H9 (cell line): ENCODE results near the gene ITPR2. TPM values are rescaled to one million over a fixed set of nuclear protein-coding genes. Genes with fewer than 3 reads are reported as not detected.

Experiments
- DNase-seq: peaks from one replicate; pipeline ENCODE4 v3.0.0-alpha.2; 2017
- H2AFZ ChIP-seq: one replicate; pipeline ENCODE4 v1.6.1; 2013; ENCODE audit warnings: mild to moderate bottlenecking, low read length, control low read depth, moderate library complexity
- H2AK5ac ChIP-seq: 2 replicates; pipeline ENCODE4 v1.6.1; 2013; ENCODE audit warnings: low read length, control low read depth, mixed read lengths; ENCODE audit not compliant: insufficient read length
- H2BK120ac ChIP-seq: one replicate; pipeline ENCODE4 v1.6.1; 2013; ENCODE audit warnings: low read depth, mild to moderate bottlenecking, low read length, control low read depth, inconsistent platforms; ENCODE audit not compliant: poor library complexity, severe bottlenecking
- H2BK12ac ChIP-seq: 2 replicates; pipeline ENCODE4 v1.6.1; 2013; ENCODE audit warnings: low read length, control low read depth, mixed read lengths, low read depth; ENCODE audit not compliant: insufficient read length
- H2BK15ac ChIP-seq: 2 replicates; pipeline ENCODE4 v1.6.1; 2013; ENCODE audit warnings: low read depth, low read length, control low read depth
- H2BK20ac ChIP-seq: one replicate; pipeline ENCODE4 v1.6.1; 2013; ENCODE audit warnings: low read depth, mild to moderate bottlenecking, low read length, control low read depth, inconsistent platforms; ENCODE audit not compliant: poor library complexity, severe bottlenecking
- H2BK5ac ChIP-seq: 2 replicates; pipeline ENCODE4 v1.6.1; 2013; ENCODE audit warnings: low read length, control low read depth, mixed read lengths; ENCODE audit not compliant: insufficient read length
- H3K14ac ChIP-seq: 2 replicates; pipeline ENCODE4 v1.6.1; 2013; ENCODE audit warnings: low read length, control low read depth; ENCODE audit not compliant: insufficient read depth
- H3K18ac ChIP-seq: 2 replicates; pipeline ENCODE4 v1.6.1; 2013; ENCODE audit warnings: low read depth, mild to moderate bottlenecking, mixed read lengths, low read length, control low read depth; ENCODE audit not compliant: insufficient read length
- H3K23ac ChIP-seq: 2 replicates; pipeline ENCODE4 v1.6.1; 2013; ENCODE audit warnings: low read length, control low read depth, mixed read lengths, low read depth; ENCODE audit not compliant: insufficient read length
- H3K23me2 ChIP-seq: 2 replicates; pipeline ENCODE4 v1.6.1; 2013; ENCODE audit warnings: low read depth, mild to moderate bottlenecking, mixed read lengths, low read length, control low read depth; ENCODE audit not compliant: insufficient read length, poor library complexity, severe bottlenecking
- H3K27ac ChIP-seq: 2 replicates; pipeline ENCODE4 v1.5.1; 2013; ENCODE audit warnings: low read length, control low read depth, mixed read lengths, low read depth; ENCODE audit not compliant: insufficient read length
- H3K27me3 ChIP-seq: 2 replicates; pipeline ENCODE4 v1.6.1; 2013; ENCODE audit warnings: low read length, control low read depth, inconsistent platforms; ENCODE audit not compliant: insufficient read depth
- H3K4ac ChIP-seq: 2 replicates; pipeline ENCODE4 v1.6.1; 2013; ENCODE audit warnings: low read depth, mild to moderate bottlenecking, control low read depth, inconsistent platforms, low read length, moderate library complexity
- H3K4me1 ChIP-seq: 2 replicates; pipeline ENCODE4 v1.6.1; 2013; ENCODE audit warnings: low read length, control low read depth, inconsistent platforms; ENCODE audit not compliant: insufficient read depth
- H3K4me2 ChIP-seq: 2 replicates; pipeline ENCODE4 v1.6.1; 2013; ENCODE audit warnings: low read length, control low read depth, mixed read lengths; ENCODE audit not compliant: insufficient read length, insufficient read depth
- H3K56ac ChIP-seq: 2 replicates; pipeline ENCODE4 v1.6.1; 2013; ENCODE audit warnings: low read depth, mild to moderate bottlenecking, mixed read lengths, low read length, control low read depth; ENCODE audit not compliant: insufficient read length
- H3K79me1 ChIP-seq: 2 replicates; pipeline ENCODE4 v1.6.1; 2013; ENCODE audit warnings: low read depth, mild to moderate bottlenecking, moderate library complexity, low read length, control low read depth, inconsistent platforms; ENCODE audit not compliant: insufficient read depth, poor library complexity, severe bottlenecking
- H3K79me2 ChIP-seq: 2 replicates; pipeline ENCODE4 v1.6.1; 2013; ENCODE audit warnings: low read length, control low read depth, inconsistent platforms; ENCODE audit not compliant: insufficient read depth
- H3K9ac ChIP-seq: 2 replicates; pipeline ENCODE4 v1.6.1; 2013; ENCODE audit warnings: low read length, control low read depth, mixed read lengths; ENCODE audit not compliant: insufficient read length; ENCODE audit errors: extremely low read depth
- H3K9me3 ChIP-seq: one replicate; pipeline ENCODE4 v1.6.1; 2013; ENCODE audit warnings: low read depth, low read length, inconsistent platforms; ENCODE audit not compliant: control insufficient read depth
- H3T11ph ChIP-seq: one replicate; pipeline ENCODE4 v1.6.1; 2013; ENCODE audit warnings: mild to moderate bottlenecking, low read length, control low read depth, inconsistent platforms
- H4K20me1 ChIP-seq: one replicate; pipeline ENCODE4 v1.6.1; 2013; ENCODE audit not compliant: control insufficient read depth, insufficient read length, insufficient read depth
- H4K5ac ChIP-seq: 2 replicates; pipeline ENCODE4 v1.6.1; 2013; ENCODE audit warnings: low read depth, mild to moderate bottlenecking, mixed read lengths, low read length, control low read depth; ENCODE audit not compliant: insufficient read length
- H4K8ac ChIP-seq: replicated peaks from 2 replicates; pipeline ENCODE4 v1.6.1; 2013; ENCODE audit warnings: low read length, control low read depth, mixed read lengths, low read depth; ENCODE audit not compliant: insufficient read length
- H4K91ac ChIP-seq: 2 replicates; pipeline ENCODE4 v1.6.1; 2013; ENCODE audit warnings: low read depth, mild to moderate bottlenecking, moderate library complexity, mixed read lengths, low read length, control low read depth; ENCODE audit not compliant: insufficient read length
- H3K27ac Mint-ChIP-seq, 3 experiments: 2 replicates in 2 of 3; 3 replicates in 1 of 3; pipeline ENCODE4 v1.8.0; 2020 to 2021; ENCODE audit warnings: mixed read lengths in 3 of 3, mild to moderate bottlenecking in 1 of 3, moderate library complexity in 1 of 3
- H3K27me3 Mint-ChIP-seq: 2 replicates; pipeline ENCODE4 v1.8.0; 2021; ENCODE audit warnings: low read depth, mild to moderate bottlenecking, moderate library complexity, mixed read lengths
- H3K36me3 Mint-ChIP-seq, 3 experiments: 2 replicates in 2 of 3; 3 replicates in 1 of 3; pipeline ENCODE4 v1.8.0; 2020 to 2021; ENCODE audit warnings: low read depth in 3 of 3, mixed read lengths in 3 of 3; ENCODE audit not compliant: insufficient read depth in 1 of 3
- H3K4me1 Mint-ChIP-seq, 2 experiments: 2 replicates each; pipeline ENCODE4 v1.8.0; 2020; ENCODE audit warnings: mixed read lengths in 2 of 2
- H3K4me3 Mint-ChIP-seq, 2 experiments: 2 replicates in 1 of 2; 3 replicates in 1 of 2; pipeline ENCODE4 v1.8.0; 2020 to 2021; ENCODE audit warnings: mild to moderate bottlenecking in 2 of 2, mixed read lengths in 2 of 2, moderate library complexity in 1 of 2
- H3K9me3 Mint-ChIP-seq, 2 experiments: 2 replicates in 1 of 2; 3 replicates in 1 of 2; pipeline ENCODE4 v1.8.0; 2020; ENCODE audit warnings: mild to moderate bottlenecking in 2 of 2, mixed read lengths in 2 of 2, moderate library complexity in 1 of 2
- CTCF ChIP-seq: fragments of 200-600 bp; sonication (generic); conservative IDR thresholded peaks from 3 replicates; pipeline ENCODE4 v1.8.0; 2021; ENCODE audit warnings: antibody characterized with exemption, mild to moderate bottlenecking
- WGBS: extraction: QIAGEN DNeasy Blood & Tissue Kit; methylation state at CpG from one replicate; pipeline ENCODE4 v1.1.7; 2013; ENCODE audit warnings: missing lambda C conversion rate, low lambda C conversion rate, mixed read lengths; ENCODE audit not compliant: insufficient read length; ENCODE audit errors: extremely low coverage; 5-methylcytosine and 5-hydroxymethylcytosine counted together
- total RNA-seq: library from RNA; stranded (reverse); gene quantifications from 2 replicates; pipeline ENCODE4 v1.2.1, GENCODE V29; 2021

The ITPR2 gene
- total RNA-seq, 1 experiment from 2014 or later, result 14.8 TPM

- H3K4me3 Mint-ChIP-seq, result no peak overlapping the region
- H3K27me3 ChIP-seq, result no peaks in the 10 kb centered on the region
- no peaks in the 10 kb centered on the region for H3K9me3 ChIP-seq
- no CpG with 5 or more reads among the region's 10 CpGs for WGBS
- no peak overlapping the region for H2AFZ ChIP-seq
- H3K18ac ChIP-seq, result no peak overlapping the region
- no peak overlapping the region for H4K8ac ChIP-seq
- no peaks in the 10 kb centered on the region for H3K79me1 ChIP-seq
- no peak overlapping the region for H3K23ac ChIP-seq
- H3K9ac ChIP-seq, result no peak overlapping the region
- no peak overlapping the region for H2BK20ac ChIP-seq
- no peak overlapping the region for H3K14ac ChIP-seq
- H3K27me3 Mint-ChIP-seq, result no peaks in the 10 kb centered on the region; the same call in 1 of the 2 replicates
- no peak overlapping the region for H2BK15ac ChIP-seq
- H3K9me3 Mint-ChIP-seq, result no peaks in the 10 kb centered on the region; a peak in 1 of 5 replicates
- no peak overlapping the region for H2AK5ac ChIP-seq
- peaks cover 0 to 2% (median 0%) of the 10 kb centered on the region in 3 experiments; a peak in 1 of 7 replicates for H3K36me3 Mint-ChIP-seq
- H4K20me1 ChIP-seq, result no peaks in the 10 kb centered on the region
- H3K4me2 ChIP-seq, result no peak overlapping the region
- H3T11ph ChIP-seq, result no peak overlapping the region
- no peak overlapping the region for H2BK120ac ChIP-seq
- no peak for DNase-seq
- H3K27ac Mint-ChIP-seq, result no peak overlapping the region
- H3K79me2 ChIP-seq, result no peaks in the 10 kb centered on the region
- no peak overlapping the region for H3K56ac ChIP-seq
- H3K27ac ChIP-seq, result no peak overlapping the region
- no peak overlapping the region for H4K5ac ChIP-seq
- no peak overlapping the region for H2BK12ac ChIP-seq
- H3K4me1 Mint-ChIP-seq, result peaks cover 3 to 4% of the 10 kb centered on the region in 2 experiments; a peak in 3 of 4 replicates
- no peaks in the 10 kb centered on the region for H3K23me2 ChIP-seq
- no peak overlapping the region for H2BK5ac ChIP-seq
- no peak overlapping the region for H3K4ac ChIP-seq
- H4K91ac ChIP-seq, result no peak overlapping the region
- no peak for TF ChIP-seq CTCF
- H3K4me1 ChIP-seq, result no peaks in the 10 kb centered on the region
Measured at GRCh38 chr12:26360062-26360461, 472.9 kb downstream of the ITPR2 start.
